PFSK-1 (cell line): ENCODE measurements around the gene CREBRF.

Source experiments
- FOXP2 ChIP-seq: optimal IDR thresholded peaks from 2 replicates; pipeline ENCODE3; 2011; ENCODE audit warnings: borderline replicate concordance, control low read depth, inconsistent platforms; ENCODE audit not compliant: insufficient read depth; ENCODE audit errors: extremely low read length, extremely low read depth
- POLR2AphosphoS5 ChIP-seq: IDR thresholded peaks from 2 replicates; pipeline ENCODE4 v1.6.1; 2012; ENCODE audit warnings: low read depth, mild to moderate bottlenecking, control low read depth, low read length, moderate library complexity
- REST ChIP-seq, 2 experiments: IDR thresholded peaks; 2 replicates each; pipeline versions ENCODE4 v1.6.1 to v1.8.0; 2011 to 2012; ENCODE audit warnings: low read depth in 2 of 2, low read length in 2 of 2, control low read depth in 1 of 2, inconsistent platforms in 1 of 2, mild to moderate bottlenecking in 1 of 2, moderate library complexity in 1 of 2; ENCODE audit not compliant: insufficient read depth in 1 of 2
- TAF1 ChIP-seq: IDR thresholded peaks from 2 replicates; pipeline ENCODE4 v1.6.1; 2012; ENCODE audit warnings: low read length, control low read depth, borderline replicate concordance; ENCODE audit not compliant: insufficient read depth

- TF ChIP-seq REST (IDR thresholded peaks at IDR 0.05; ENCODE audit: insufficient read depth in 1 of 2, low read depth in 2 of 2, low read length in 2 of 2) (no peak), POLR2AphosphoS5 (no peak), FOXP2 (no peak), TAF1 (no peak)
Measured at GRCh38 chr5:173075137-173075843, 19.1 kb downstream of the CREBRF start.
